Measurements from ENCODE around the gene ZEB2.

ZEB2 gene

DNA sequence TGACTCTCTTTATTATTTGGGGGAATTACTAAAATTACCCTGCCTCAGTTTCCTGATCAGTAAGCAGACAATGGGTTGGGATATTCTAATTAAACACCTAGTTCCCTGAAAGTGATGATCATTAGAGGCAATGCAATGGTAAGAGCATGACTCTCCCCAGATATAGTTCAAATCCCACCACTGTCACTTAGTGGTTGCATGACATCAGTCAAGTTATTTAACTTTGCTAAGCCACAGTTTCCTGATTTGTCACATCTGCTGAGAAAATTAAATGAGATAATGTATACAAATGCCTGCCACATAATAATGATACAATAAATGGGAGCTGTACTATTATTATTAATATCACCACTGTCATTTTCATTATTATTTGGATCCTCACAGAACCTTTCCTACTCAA lies 29.9 kb downstream of the ZEB2 start:
- no peak overlapping the region for H3K4me3 ChIP-seq (replicated peaks; ENCODE audit: low read depth, low read length)
- TF ChIP-seq, protein P1, sequence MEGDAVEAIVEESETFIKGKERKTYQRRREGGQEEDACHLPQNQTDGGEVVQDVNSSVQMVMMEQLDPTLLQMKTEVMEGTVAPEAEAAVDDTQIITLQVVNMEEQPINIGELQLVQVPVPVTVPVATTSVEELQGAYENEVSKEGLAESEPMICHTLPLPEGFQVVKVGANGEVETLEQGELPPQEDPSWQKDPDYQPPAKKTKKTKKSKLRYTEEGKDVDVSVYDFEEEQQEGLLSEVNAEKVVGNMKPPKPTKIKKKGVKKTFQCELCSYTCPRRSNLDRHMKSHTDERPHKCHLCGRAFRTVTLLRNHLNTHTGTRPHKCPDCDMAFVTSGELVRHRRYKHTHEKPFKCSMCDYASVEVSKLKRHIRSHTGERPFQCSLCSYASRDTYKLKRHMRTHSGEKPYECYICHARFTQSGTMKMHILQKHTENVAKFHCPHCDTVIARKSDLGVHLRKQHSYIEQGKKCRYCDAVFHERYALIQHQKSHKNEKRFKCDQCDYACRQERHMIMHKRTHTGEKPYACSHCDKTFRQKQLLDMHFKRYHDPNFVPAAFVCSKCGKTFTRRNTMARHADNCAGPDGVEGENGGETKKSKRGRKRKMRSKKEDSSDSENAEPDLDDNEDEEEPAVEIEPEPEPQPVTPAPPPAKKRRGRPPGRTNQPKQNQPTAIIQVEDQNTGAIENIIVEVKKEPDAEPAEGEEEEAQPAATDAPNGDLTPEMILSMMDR (IDR thresholded peaks at IDR 0.05; ENCODE audit: low read length, missing control alignments), result no peak
- DNase-seq (ENCODE audit: low read depth), result no peak

- TF ChIP-seq, protein P1 (IDR thresholded peaks at IDR 0.05; ENCODE audit: low read length, missing control alignments), result no peak
- H3K4me3 ChIP-seq (replicated peaks; ENCODE audit: low read depth, low read length), result no peak overlapping the region
- no peak for DNase-seq (ENCODE audit: low read depth)
Observed at GRCh38 chr2:144489315-144489916, 30.5 kb downstream of the ZEB2 start.

DNA sequence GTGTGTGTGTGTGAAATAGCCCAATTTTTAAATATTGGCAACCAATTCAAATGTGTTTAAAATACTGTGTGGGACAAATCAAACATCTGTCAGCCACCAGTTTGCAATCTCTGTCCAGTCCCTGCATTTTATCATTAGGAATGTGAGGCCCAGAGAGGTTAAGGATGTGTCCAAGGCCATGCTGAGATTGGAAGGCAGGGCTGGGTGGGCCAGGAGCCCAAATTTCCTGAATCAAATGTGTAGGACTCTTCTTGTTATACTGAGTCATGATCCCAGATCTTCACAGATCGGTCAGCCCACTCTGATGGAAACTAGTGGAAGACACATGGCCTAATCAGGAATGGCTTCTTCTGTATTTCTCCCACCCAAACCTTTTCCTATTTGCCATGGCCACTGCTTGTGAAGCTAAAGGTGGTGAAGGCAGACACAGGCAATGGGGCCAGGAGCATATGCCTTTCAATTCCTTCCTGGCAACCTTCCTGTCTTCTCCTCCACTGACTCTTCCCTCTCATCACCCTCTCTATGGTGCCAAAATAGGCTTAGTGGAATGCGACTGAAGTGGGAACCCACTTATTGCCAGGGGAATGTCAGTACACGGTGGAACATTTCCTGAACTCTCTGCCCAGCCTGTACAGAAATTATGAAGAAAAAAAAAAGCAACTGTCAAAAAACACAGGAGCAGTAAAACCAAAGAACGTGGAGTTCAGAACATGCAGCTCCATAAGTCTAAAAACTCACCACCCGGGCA lies 35.5 kb downstream of the ZEB2 start:
- no peak for DNase-seq (ENCODE audit: low read depth)
- no peak overlapping the region for H3K4me3 ChIP-seq (replicated peaks; ENCODE audit: low read depth, low read length)
- TF ChIP-seq, protein P1 (IDR thresholded peaks at IDR 0.05; ENCODE audit: low read length, missing control alignments), result no peak

GRCh38 chr2:144481666-144482065 lies 38.3 kb downstream of the ZEB2 start:
- TF ChIP-seq, protein P1 (IDR thresholded peaks at IDR 0.05; ENCODE audit: low read length, missing control alignments), result no peak
- DNase-seq (ENCODE audit: low read depth), result no peak

GRCh38 chr2:144481109-144481508 lies 38.8 kb downstream of the ZEB2 start:
- no peak overlapping the region for H3K4me3 ChIP-seq (replicated peaks; ENCODE audit: low read depth, low read length)
- no peak for DNase-seq (ENCODE audit: low read depth)
- TF ChIP-seq, protein P1 (IDR thresholded peaks at IDR 0.05; ENCODE audit: low read length, missing control alignments), result no peak

More at GRCh38 chr2:144481666-144482065, 38.3 kb downstream of the ZEB2 start:
- H3K4me3 ChIP-seq (replicated peaks; ENCODE audit: low read depth, low read length), result no peak overlapping the region

DNA sequence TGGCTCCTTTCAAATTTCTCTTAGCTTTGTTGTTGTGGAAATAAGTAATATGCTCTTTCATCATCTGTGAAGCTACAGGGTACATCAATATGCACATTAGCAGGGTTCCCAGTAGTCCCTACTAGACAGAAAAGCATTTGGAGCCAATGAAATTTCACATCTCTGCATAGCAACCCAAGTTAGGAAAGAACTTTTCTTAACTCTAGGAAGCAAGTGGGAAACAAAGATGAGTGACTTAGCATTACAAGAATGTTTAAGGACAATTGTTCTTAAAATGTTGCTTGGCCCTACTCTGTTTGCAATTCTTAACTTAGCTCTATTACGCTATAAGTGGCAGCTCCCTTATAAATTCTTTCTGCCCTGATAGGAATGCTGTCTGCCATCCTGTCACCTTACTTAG lies 39.6 kb downstream of the ZEB2 start:
- no peak overlapping the region for H3K4me3 ChIP-seq (replicated peaks; ENCODE audit: low read depth, low read length)
- peak; percentile 85 for DNase-seq (ENCODE audit: low read depth)

More for the DNA sequence above, 39.6 kb downstream of the ZEB2 start:
- TF ChIP-seq, protein P1 (IDR thresholded peaks at IDR 0.05; ENCODE audit: low read length, missing control alignments), result no peak

All from fibroblast of pulmonary artery (primary cell).